Measurements from ENCODE around the gene DHCR7. TPM values are rescaled to one million over a fixed set of nuclear protein-coding genes. Genes with fewer than 3 reads are reported as not detected.

The DHCR7 gene
- total and polyA plus RNA-seq, 2 donors from 2014 or later = 17.8 to 35.2 TPM

GRCh38 chr11:71421392-71421950 is 26.7 kb downstream of the DHCR7 start:
- Histone ChIP-seq H3K27me3 (ENCODE audit: control insufficient read depth, insufficient read depth, low read length) (no peaks in the 10 kb centered on the region), H3K9me3 (ENCODE audit: control insufficient read depth in 2 of 3, insufficient read depth in 1 of 3, low read length in 3 of 3) (no peaks in the 10 kb centered on the region), H3K4me1 (ENCODE audit: control insufficient read depth in 2 of 3, insufficient read depth in 2 of 3, low read depth in 1 of 3, low read length in 3 of 3) (no peaks in the 10 kb centered on the region), H3K36me3 (ENCODE audit: control insufficient read depth in 2 of 3, insufficient read depth in 3 of 3, low read length in 3 of 3) (no peaks in the 10 kb centered on the region), H3K27ac (ENCODE audit: low read depth in 2 of 2, low read length in 2 of 2) (no peak overlapping the region), H3K9ac (ENCODE audit: low read length in 3 of 3) (no peak overlapping the region), H3K4me3 (ENCODE audit: low read length in 3 of 3) (no peak overlapping the region)
- FAIRE-seq (no peak), DNase-seq (no peak)
- TF ChIP-seq CTCF (IDR thresholded peaks at IDR 0.05; ENCODE audit: borderline replicate concordance, extremely low read depth, insufficient read depth) = no peak
- intact Hi-C loops (cut with DNase I) = no loop called here

- Histone ChIP-seq H3K36me3 (ENCODE audit: control insufficient read depth in 2 of 3, insufficient read depth in 3 of 3, low read length in 3 of 3) (no peaks in the 10 kb centered on the region), H3K9ac (ENCODE audit: low read length in 3 of 3) (no peak overlapping the region), H3K9me3 (ENCODE audit: control insufficient read depth in 2 of 3, insufficient read depth in 1 of 3, low read length in 3 of 3) (no peaks in the 10 kb centered on the region), H3K4me3 (ENCODE audit: low read length in 3 of 3) (no peak overlapping the region), H3K4me1 (ENCODE audit: control insufficient read depth in 2 of 3, insufficient read depth in 2 of 3, low read depth in 1 of 3, low read length in 3 of 3) (no peaks in the 10 kb centered on the region), H3K27ac (ENCODE audit: low read depth in 2 of 2, low read length in 2 of 2) (no peak overlapping the region), H3K27me3 (ENCODE audit: control insufficient read depth, insufficient read depth, low read length) (no peaks in the 10 kb centered on the region)
- DNase-seq = peak in 4 of 5 donors; percentile 47 to 60 (median 56)
- FAIRE-seq = no peak
- intact Hi-C loops (cut with DNase I) = no loop called here
- peak; percentile 47 for TF ChIP-seq CTCF (IDR thresholded peaks at IDR 0.05; ENCODE audit: borderline replicate concordance, extremely low read depth, insufficient read depth)
Observed at GRCh38 chr11:71420455-71421241, 27.5 kb downstream of the DHCR7 start.

- H3K4me1 ChIP-seq (ENCODE audit: control insufficient read depth in 2 of 3, insufficient read depth in 2 of 3, low read depth in 1 of 3, low read length in 3 of 3) = no peaks in the 10 kb centered on the region
- H3K9me3 ChIP-seq (ENCODE audit: control insufficient read depth in 2 of 3, insufficient read depth in 1 of 3, low read length in 3 of 3) = no peaks in the 10 kb centered on the region
- H3K27ac ChIP-seq (ENCODE audit: low read depth in 2 of 2, low read length in 2 of 2) = no peak overlapping the region
- H3K9ac ChIP-seq (ENCODE audit: low read length in 3 of 3) = no peak overlapping the region
- no peaks in the 10 kb centered on the region for H3K27me3 ChIP-seq (ENCODE audit: control insufficient read depth, insufficient read depth, low read length)
- peak in 3 of 5 donors; percentile 29 to 50 (median 35) for DNase-seq
- H3K4me3 ChIP-seq (ENCODE audit: low read length in 3 of 3) = no peak overlapping the region
- no peaks in the 10 kb centered on the region for H3K36me3 ChIP-seq (ENCODE audit: control insufficient read depth in 2 of 3, insufficient read depth in 3 of 3, low read length in 3 of 3)
- FAIRE-seq = no peak
- intact Hi-C loops (cut with DNase I) = no loop called here
- TF ChIP-seq CTCF (IDR thresholded peaks at IDR 0.05; ENCODE audit: borderline replicate concordance, extremely low read depth, insufficient read depth) = no peak
Observed at GRCh38 chr11:71418643-71419042, 29.6 kb downstream of the DHCR7 start.
